Measurements from ENCODE around the gene ANKFY1.

ANKFY1 gene

GRCh38 chr17:4263282-4264215 lies at the start of gene ANKFY1:
Gene ANKFY1, minus strand, starts transcription at chr17:4263979. Its CDS starts 38 bp downstream, at chr17:4263941.
- FAIRE-seq: no peak

DNA sequence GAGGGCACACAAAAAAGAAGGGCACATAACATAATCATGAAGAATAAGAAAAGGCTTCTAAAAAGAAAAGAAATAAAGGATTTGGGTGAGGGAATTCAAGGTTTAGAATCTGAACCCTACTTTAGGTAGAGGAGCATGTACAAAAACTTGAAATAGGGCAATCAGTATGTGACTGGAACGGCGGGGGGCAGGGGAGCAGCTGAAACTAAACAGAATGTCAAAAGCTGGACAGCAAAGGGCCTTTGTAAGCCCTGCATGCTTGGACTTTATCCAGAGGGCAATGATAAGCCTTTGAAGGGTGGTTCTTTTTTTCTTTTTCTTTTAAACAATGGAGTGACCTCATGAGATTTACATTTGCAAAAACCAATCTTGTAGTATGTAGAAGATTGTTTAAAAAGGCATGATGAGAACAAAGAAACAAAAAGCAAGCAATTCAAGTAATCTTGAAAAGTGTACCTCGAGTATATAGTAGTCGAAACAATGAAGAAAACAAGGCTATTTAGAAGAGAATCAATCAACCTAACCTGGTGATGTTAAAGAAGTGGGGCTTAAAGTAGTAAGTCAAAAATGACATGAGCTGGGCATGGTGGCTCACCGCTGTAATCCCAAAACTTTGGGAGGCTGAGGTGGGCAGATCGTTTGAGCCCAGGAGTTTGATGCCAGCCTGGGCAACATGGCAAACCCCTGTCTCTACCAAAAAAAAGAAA lies 46.7 kb upstream of the ANKFY1 start:
- FAIRE-seq: no peak

GRCh38 chr17:4309897-4310296 lies 46.1 kb upstream of the ANKFY1 start:
- no peak for FAIRE-seq

- no peak for FAIRE-seq
These were observed 43.6 kb upstream of the ANKFY1 start for GRCh38 chr17:4307179-4307930.

DNA sequence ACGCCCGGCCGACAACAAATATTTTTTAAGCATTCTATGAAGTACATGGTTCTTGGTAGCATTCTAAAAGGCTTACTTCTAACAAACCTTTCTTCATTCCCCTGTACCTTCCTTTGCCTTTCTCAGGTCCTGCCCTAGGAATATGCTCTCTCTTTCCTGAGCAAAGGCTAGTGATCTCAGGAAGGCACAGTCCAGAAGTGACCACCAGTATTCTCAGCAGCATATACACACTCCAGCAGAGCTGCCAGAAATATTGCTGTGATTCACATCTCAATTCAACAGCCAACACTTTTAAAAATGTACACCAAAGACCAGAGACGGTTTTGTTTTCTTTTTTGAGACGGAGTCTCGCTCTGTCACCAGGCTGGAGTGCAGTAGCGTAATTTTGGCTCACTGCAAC lies 41.4 kb upstream of the ANKFY1 start:
- no peak for FAIRE-seq

- no peak for FAIRE-seq
These were observed 40.7 kb upstream of the ANKFY1 start for GRCh38 chr17:4304417-4305027.

GRCh38 chr17:4301066-4301465 lies 37.3 kb upstream of the ANKFY1 start:
- no peak for FAIRE-seq

DNA sequence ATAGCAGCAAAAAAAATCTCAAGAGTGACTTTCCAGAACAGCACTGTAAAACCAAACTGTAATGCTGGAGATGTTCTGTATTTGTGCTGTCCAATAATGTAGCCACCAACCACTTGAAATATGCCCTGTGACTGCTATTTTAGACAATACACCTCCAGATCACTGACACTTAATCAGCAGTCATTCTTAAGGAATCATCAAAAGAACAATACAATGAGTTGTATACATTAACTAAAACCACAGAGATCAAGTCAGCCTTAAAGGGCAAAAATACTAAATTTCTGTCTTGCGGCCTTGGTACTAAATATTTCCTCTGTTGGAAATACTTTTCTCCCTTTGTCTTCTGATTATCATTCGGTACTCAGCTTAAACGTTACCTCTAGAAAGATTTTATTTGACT lies 33.6 kb upstream of the ANKFY1 start:
- FAIRE-seq: no peak

DNA sequence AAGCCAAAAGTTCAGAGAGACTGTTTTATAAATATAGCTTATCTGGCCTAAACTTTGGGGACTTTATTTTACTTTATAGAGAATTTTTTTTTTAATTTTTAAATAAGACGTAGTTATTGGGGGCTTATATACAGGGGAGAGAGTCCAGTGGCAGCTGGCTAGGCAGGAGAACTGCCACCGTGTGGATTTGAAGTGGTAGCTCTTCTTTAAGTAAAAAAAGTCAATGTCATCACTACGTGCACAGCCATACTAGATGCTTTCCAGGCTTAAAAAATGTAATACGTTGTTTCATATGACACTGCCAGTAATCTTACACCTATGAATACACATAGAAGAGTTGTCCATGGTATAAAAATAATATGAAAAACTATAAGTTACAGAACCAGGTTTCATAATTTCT lies 31.9 kb upstream of the ANKFY1 start:
- no peak for FAIRE-seq

- no peak for FAIRE-seq
These were observed 29.8 kb upstream of the ANKFY1 start for GRCh38 chr17:4293572-4293971.

DNA sequence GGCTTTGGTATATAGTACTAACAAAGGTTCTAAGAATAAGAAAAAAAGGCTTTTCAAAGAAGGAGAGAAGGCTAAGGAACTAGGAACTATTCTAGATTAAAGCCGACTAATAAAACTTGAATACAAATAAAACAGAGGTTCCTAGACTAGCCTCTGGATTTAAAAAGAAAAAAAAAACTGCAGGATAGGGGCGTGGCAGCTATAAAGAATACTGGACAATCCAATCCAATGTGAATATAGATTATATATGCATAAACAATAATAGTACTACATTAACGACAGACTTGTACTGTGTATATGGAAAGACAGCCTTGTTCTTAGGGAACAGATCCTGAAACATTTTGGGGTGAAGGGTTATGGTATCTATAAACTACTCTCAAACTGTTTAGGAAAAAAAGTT lies 23.9 kb upstream of the ANKFY1 start:
- no peak for FAIRE-seq

DNA sequence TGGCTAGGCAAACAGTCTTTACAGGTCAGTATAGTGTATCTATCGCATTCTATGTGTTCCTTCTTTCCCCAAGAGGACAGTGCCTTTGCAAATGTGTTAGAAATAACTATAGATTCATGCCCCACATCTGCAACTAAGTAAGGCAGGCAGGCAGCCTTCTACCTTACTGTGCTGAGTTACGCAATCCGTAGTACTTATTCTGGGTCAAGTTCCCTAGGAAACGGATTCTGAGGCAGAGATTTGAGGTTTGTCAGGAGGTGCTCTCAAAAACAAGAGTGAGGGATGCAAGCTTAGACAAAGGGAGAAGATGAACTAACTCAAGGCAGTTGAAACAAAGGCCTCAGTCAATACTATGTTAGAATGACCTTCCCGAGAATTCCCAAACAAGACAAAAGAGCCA lies 12.7 kb upstream of the ANKFY1 start:
- FAIRE-seq: no peak

- no peak for FAIRE-seq
These were observed 9.2 kb upstream of the ANKFY1 start for GRCh38 chr17:4272972-4273368.

DNA sequence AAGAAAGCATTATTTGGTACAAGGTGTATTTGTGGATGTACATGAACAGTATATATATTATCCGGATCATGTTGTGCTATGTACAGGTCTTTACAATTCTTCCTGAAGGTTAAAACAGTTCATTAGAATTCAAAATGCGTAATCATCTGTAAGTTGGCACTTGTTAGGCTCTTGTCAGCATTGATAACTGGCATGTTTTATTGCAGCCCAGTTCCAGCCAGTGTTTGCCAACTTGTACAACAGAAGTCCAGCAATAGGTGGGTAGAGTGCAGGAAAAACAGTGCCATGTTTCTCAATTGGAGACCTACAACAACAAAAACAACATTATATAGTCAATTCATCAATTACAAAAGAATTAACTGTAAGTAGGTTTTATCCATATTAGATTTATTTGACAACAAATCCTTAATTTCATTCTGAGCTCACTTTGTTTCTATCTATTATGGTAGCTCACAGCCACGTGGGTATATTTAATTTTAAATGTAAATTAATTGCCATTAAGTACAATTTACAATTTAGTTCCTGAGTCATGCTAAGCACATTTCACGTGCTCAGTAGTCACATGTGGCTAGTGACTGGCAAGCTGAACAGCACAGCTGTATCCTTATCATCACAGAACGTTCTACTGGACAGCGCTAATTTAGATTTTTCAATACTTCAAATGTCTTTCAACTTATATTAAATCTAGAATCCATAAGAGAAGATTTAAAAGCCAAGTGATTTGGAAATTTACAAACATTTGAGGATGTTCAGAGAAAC lies 8.6 kb upstream of the ANKFY1 start:
- no peak for FAIRE-seq

DNA sequence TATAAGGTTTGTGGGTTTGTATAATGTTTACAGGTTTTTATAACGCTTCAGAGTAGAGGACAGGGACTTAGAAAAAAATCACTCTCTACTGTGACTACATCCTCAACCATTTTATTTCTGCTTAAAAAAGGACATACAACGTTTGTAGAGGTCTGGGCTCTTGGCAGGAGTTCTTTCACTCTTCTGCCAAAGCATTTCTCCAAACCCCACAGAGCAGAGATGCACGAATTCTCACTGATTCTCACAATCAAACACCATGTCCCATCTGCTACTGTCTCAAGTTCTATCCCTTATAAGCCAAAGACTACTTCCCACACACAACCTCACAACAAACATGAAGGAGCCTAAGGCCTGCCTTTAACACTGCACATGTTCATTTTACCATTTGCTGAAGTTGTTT lies 7.0 kb upstream of the ANKFY1 start:
- no peak for FAIRE-seq

- no peak for FAIRE-seq
These were observed 6.1 kb upstream of the ANKFY1 start for GRCh38 chr17:4269915-4270314.

DNA sequence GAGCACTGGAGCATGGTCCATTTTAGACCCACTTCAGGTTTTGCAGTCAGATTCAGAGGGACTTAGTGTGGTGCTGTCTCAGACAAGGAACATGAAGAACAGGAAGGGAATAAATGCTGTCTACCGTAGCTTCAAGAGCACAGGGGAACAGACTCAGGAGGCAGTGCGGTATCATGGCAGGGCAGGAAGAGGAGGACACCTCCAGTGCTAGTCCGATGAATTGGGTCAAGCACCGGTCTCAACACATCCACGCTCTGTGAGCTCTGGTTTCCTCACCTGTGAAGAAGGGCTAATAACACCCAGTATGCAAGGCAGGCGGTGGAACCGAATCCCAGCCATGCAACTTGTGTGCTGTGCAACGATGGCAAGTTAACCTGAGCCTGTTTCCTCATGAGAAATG lies 3.6 kb upstream of the ANKFY1 start:
- FAIRE-seq: no peak

GRCh38 chr17:4266550-4266949 lies 2.8 kb upstream of the ANKFY1 start:
- FAIRE-seq: no peak

DNA sequence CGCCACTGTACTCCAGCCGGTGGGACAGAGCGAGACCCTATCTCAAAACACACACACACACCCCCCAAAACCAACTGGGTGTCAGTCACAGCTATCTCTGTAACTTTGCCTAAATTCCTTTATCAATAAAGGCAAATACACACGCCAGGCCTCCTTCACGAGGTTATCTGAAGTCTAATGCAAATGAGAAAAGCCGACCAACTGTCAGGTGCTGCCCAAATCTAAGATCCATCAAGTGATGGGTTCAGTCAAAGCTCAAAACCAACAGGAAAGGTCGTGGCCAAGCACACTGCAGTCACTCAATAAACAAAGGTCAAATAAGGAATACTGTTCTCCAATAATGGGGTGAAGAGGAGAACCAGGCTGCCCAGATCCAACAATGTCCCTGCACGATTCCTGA lies 1.1 kb downstream of the ANKFY1 start:
- no peak for FAIRE-seq

- FAIRE-seq: no peak
These were observed 2.3 kb downstream of the ANKFY1 start for GRCh38 chr17:4261452-4261851.

GRCh38 chr17:4258867-4259266 lies 4.9 kb downstream of the ANKFY1 start:
- FAIRE-seq: no peak

DNA sequence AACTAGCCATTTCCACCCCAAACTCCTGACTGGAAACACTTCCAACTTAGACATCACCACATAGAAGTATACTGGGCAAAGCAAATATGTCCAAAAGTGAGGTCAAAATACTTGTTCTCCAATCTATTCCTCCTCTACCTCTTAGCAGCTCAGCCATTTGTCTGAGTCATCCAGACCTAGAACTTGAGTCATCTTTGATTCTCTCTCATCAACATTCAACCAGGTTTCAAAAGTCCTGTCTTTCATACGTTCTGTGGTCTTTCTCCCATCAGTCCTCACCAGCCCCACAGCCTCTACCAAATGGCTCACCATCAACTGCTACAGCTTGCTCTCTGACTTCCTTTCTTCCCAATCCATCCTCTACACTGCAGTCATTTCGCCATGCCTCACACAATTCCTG lies 6.8 kb downstream of the ANKFY1 start:
- no peak for FAIRE-seq

All from endometrium (tissue), 2 donors.